Activated naive CD4-positive, alpha-beta T cell treated with anti-CD3 and anti-CD28 coated beads, Interleukin-2, amount 50 U/mL, for 16 hours (primary cell): Measurements from ENCODE around the gene TSPAN5.

Source experiments
- DNase-seq: peaks from one replicate; pipeline ENCODE4 v3.0.0-alpha.2; 2020

Gene TSPAN5

DNA sequence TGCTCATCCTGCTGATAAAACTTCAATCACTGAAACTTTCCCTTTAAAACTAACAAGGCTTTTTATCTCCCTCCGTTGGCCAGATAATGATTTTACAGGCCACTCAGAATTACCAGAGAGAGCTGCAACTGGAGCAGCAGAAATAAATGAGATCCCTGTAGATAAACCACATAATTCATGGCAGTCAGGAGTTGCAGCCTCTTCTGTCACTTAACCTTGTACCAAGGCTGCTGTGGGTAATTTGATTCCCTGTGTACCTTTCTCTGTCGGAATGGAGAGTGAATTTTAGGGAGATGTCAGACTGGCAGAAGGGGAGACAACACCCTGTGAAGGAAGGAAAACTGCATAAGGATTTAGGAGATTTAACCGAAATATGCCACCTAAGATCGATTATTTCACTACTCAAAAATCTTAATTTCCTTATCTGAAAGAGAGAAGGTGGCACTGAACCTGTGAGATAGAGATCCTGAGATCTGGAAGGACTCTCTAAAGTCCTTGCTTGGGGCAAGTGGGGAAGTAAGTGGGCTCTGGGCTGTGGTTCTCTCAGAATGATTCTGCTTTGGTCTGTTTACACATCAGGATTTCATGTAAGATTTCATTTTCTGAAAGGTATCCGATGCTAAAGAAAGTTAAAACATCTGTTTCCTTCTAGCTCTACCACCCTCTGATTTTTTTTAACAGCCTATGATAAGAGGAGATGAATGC, 14.3 kb upstream of the TSPAN5 start:
- DNase-seq, result no peak

DNA sequence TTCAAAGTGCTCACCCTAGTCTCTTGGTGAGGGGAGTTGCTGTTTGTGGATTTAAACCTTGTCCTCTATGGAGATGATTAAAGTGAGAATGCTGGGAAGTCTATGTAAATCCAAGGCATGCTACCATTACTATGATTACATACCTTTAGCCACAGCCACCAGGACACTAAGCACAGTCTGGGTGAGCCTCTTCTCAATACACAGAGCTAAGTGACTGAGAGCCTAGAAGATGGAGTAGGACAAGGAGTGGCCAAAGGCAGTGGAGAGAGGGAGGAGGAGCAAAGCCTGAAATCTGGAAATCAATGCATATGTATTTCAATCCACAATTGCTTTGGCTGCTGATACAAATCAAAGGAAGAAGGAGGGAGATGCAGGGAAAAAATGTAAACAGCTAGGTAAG, 12.7 kb upstream of the TSPAN5 start:
- DNase-seq, result no peak

DNA sequence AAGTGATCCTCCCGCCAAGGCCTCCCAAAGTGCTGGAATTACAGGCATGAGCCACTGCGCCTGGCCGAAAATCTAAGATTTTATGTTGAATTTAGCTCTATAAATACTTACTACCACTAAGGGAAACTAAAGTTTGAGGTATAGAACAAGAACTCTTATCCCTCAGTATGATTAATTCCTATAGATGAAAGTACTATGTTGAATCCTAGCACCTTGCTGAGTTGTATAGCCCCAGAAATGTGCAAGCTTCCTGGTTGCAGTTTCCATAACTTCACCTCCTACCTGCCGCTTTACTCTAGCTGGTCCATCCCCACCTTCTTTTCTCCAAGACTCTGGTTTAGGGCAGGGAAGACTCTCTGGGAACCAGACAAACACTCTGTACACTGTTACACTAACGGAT, 11.8 kb upstream of the TSPAN5 start:
- DNase-seq, result no peak

DNA sequence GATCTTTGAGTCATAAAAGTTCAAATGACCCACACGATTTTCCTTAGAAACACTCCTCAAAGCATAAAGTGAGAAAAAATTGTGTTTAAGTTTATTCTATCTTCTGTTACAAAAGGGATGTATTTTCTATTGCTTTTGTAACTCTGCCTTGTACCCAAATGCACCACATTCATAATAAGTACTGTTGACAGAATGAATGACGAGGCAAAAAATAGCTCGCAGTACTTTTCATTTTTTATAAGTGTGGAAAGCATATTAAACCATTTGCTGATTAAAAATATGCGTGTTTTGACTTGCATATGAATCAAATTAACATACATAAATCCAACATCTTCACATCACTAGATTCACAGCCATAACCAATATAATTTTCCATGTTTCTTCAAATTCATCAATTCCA, 11.2 kb upstream of the TSPAN5 start:
- no peak for DNase-seq

DNA sequence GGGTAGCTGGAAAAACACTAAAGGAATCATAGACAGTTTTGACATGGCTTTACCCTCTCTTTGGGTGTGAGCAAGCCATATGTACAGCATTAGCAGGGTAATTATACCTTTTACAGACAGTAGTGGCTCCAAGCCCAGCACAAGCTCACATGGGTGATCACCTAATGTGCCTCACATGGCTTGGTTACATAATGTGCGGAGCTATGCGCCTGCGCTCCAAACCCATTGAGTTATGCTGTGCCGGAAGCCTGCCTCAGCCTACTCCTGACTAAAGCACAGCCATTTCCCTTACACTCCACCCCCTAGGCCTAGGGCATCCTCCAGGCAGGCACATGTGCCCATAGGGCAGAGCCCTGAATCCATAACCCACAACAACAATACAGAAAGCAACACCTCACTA, 6.5 kb upstream of the TSPAN5 start:
- DNase-seq, result no peak

DNA sequence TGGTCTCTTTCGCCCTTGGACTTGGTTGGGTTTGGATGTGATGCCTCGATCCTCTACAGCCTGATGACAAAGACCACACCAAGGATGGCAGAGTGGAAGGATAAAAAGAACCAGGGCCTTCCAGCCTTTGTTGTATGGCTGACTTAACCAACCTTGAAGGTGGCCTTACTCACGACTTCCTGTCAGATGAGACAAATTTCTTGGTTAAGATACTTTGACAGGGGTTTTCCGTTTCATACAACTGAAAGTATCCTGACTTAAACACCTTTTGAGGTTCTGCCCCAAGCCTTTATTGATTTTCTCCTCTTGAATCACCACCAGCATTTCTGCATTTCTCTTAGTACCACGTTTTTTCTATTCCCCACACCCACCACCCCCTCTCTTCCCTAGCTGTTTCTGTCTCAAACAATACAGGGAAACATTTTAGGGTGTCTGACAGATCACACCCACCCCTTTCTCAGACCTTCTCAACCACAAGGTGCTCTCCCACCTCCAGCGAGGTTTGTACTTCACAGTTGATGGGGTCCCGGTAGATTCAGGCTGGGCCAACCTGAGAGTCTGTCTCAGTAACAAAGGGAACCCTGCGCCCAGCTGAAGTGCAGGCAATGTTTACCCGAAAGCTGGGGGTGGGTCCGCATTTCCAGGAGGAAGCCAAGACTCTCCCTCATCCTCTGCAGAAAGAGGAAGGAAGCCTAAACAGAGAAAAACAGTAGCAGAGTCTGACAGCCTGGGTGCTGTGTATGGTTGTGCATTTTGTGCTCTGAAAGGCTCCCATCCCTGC, 5.0 kb upstream of the TSPAN5 start:
- DNase-seq, result peak; percentile 71

DNA sequence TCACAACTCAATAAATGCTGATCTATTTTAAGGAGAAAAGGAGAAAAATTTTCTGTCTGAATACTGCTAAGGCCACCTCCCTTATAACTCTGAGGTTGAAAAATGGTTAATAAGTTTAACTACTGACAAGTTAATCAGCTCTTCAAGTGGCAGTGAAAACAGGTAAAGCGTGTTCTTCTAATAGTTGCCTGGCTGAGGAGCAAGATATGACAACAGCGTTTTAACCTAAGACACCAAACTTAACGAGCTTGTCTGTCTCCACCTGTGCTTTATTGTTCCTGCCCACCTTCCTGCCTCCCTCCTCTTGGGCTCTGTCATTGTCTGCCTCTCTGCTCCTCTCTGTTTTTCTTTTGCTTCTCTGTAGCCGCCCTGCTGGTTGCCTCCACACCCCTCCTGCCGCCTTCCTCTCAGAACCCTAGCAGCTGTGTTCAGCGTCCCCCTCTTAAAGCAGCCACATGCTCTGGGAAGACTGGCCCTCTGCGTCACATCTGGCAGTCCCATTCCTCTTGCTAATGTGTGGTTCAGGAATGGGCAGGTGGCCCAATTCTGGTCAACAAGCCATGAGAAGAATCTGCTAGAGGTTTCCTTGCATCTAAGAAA, 4.3 kb upstream of the TSPAN5 start:
- peak; percentile 51 for DNase-seq

DNA sequence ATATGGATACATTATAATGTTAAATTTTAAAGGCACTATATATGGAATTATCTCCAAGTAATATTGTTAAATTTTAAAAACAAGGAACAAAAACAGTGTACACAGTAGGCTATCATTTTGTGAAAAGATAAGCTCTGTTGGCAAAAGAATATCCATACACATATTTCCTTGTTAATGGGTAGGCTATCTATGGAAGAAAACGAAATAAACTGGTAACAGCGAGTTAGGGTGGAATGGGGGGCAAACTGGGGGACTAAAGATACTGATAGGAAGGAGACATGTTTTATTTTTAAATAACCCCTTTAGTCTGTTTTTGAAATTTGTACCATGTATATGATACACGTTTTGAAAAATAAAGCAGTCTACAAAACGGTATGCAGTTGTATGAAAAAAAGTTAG, 3.6 kb upstream of the TSPAN5 start:
- no peak for DNase-seq

DNA sequence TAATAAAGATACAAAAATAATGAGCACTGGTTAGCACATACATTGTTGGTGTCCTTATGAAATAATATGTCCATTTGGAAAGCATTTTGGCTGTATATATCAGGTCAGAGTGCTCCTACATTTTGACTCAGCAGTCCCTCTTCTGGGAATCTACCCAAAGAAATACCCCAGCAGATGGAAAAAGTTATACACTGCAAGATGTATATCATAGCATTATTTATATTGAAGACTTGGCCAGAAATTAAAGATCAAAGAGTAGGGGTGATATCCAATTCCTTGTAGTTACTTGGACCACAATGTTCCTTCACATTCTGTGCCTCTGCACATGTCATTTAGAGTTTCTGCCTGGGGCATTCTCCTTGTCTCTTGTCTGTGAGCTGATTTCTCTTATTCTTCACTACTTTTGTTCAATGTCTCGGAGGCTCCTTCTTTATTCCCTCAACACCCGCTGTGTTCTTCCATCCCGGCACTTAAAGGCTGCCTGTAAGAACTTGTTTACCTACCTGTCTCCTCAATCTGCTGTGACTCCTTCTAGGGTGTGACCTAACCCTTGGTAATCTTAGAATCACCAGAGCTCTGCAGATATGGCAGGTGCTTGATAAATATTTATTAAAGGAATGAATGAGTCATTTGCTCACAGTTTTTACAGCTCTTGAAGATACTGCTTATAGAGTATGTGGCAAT, 3.1 kb upstream of the TSPAN5 start:
- DNase-seq, result no peak

DNA sequence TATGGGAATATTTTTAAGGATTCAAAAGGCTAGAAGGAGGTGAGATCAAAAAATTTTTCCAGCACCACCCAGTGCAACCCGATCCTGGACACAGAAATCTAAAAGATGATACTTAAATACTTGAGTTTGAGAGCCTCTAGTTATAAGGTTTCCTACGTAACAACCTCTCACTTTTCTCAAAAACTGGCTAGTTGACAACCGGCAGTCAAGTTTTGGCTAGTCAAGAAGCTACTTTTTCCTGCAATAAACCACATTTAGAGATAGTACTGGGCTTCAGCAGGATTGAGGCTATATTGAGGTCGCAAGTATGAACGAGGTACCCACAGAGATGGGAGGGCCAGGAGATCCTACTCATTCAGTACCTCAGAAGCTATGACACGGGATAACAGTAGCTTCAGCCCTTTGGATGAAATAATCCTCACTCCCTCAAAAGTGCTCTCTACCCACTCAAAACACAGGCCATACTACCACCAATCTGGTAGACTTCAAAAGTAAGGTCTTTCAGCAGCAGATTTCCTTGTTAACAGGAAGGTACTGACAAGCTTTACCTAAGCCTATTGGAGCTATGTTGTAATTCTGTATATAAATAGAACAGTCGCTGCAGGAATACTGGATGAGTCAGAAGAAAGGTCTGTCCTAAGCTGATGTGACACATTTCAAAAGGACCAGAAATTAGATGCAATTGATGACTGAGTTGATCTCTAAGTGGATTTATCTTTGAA, 1.5 kb upstream of the TSPAN5 start:
- DNase-seq, result no peak

DNA sequence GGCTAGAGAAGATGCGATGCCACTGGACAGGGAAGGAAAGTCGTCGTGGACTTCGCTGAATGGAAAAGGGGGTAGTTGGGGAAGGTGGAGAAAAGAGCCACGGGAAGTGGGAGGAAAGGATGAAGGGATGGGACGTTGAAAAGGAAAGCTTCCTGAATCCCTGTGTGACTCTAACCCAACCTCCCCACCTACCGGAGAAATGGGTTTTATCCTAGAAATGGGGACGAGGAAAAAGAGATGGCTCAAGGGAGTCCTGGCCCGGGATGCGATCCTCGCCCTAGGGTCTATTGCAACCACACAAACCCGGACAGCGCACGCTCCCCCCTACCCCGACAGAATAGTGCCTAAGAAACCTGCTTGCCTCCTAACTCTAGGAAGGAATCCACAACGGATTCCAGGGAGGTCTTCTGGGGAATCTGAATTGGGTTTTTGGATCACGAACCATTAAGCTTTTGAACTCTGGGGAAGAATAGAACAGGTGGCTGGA, 738 bp upstream of the TSPAN5 start:
- no peak for DNase-seq

DNA sequence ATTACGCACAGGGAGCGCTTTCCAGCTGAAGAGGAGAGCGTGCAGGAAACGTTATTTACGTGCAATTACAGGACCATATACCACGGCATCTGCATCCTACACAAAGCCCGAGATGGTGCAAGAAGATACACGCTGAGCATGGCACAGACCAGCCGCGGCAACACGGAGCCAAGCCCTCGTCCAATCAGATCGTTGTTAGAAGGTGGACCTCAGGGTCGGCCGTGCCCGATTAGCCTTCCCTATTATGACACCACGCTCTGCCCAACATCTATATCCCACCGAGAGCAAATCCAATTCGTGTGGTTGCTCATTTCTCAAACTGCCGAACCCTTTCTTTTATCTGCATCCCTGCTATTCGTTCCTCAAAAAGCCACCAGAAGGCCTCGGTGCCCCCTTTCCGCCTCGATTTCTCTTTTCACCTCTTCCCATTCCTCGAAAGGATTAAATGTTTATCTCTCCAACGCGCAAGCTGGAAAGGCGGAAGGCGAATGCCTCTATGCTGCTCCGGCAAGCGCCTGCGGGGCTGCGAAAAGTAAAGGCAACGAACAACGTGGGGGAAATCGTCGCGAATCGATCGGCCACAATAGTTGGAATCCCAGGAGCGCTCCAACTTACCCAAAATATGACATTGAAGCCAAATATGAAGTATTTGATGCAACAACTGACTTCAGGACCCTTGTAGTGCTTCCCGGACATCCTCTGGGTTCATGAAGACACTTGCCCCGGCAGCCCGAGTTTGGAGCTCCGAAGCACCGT, 702 bp downstream of the TSPAN5 start:
- DNase-seq, result peak; percentile 43

DNA sequence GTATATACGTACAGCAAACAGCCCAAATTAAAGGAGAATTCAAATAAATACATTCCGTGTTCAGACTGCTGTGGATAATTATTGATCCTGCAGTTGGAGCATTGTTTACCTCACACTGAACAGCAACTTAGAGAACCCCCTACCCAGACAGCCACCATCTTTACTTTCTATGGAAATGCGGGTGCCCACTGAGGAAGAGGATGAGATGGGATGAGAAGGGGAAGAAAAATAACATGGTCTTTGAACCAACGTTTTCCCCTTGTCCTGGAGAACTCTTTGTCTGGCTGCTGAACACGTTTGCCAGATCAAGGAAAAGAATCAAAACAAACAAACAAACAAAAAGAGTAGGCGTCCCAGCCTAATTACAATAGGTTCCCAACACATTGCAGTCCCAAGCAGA, 1.5 kb downstream of the TSPAN5 start:
- DNase-seq, result no peak

DNA sequence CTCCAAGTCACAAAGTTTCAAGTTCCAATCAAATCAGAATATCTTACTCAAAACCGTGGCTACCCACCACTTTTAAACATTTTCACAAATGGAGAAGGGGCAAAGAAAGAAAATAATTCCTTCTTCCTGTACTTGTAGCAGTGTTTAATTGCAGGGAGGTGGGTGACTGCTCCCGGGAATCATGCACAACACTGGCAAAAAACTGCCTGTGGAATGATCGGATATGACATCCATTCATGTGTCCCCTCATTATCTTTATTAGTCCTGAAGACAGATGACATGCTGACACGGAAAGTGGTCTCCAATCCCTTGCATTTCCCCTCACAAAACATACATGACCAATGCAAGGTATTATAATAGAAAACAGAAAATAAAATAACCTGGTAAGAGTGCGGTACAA, 2.0 kb downstream of the TSPAN5 start:
- DNase-seq, result no peak

DNA sequence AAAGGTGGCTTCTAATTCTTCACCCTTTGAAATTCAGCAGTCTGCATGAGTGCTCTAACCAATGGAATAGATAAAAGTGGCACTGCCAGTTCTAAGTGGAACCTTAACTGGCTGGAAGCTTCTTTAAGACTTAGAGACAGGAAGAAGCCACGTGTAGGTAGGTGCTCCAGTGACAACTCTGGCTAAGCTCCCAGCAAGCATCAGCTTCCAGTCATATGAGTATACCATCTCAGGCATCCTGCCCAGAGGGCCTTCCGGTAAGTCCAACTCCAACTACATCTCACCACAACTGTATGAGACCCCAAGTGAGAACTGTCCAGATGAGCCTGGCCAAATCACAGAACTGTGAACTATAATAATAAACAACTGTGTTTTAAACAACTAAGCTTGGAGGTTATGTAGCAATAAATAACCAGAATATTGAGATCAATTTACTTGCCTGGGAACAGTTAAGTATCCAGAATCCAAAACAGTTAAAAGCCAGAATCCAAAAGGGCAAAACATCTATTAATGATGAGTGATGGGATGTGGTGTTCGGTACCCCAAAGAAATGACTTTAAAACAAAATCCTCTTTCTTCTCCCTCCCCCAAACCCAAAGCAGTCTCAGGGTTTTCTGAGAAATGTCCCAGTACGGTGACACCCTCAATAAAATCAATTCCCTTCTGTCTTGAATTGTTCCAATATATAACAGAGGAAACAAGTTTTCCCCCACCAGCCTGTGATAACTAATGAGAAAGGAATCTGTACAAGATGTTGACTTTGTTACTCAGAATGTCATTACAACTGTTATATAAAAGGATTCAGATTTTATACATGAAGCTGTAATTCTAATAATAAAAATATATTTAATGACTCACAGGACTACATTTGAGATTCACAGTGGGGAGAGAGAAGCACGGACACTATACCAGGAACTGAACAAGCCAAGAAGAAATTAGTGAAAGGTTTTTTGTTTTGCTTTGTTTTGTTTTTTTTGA, 4.2 kb downstream of the TSPAN5 start:
- DNase-seq, result no peak

DNA sequence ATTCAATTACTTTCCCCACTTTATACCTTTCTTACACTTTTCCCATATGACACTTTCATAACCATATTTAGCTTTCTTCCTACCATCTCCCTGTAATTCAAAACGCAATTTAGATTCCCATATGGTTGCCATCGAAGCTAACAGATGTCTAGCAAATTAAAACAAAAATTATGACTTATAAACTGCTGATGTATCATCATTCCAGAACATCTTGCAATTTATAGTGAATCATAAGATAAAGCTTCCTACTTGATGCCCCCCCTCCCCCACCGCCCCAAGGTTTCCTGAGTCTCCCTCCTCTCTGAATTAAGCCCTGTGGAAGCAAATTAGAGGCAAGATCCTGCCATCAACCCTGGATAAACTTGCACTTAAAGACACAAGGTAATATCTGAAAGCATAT, 5.4 kb downstream of the TSPAN5 start:
- DNase-seq, result no peak

DNA sequence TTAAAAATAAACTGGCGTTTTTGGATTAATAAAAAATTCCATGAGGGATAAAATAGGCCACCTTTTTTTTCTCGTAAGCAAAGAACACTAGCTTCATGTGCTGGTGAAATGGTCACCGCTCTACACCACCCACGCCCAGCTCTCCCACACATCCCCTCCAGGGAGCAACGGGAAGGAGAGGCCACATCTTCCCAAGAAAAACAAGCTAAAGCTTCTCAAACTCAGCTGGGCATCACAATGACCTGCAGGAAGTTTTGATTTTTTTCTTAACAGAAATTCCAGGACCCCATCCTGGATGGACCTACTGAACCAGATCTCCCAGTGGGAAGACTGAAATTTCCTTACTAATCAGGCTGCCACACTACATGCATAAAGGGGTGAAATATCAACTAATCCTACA, 9.8 kb downstream of the TSPAN5 start:
- DNase-seq, result no peak

DNA sequence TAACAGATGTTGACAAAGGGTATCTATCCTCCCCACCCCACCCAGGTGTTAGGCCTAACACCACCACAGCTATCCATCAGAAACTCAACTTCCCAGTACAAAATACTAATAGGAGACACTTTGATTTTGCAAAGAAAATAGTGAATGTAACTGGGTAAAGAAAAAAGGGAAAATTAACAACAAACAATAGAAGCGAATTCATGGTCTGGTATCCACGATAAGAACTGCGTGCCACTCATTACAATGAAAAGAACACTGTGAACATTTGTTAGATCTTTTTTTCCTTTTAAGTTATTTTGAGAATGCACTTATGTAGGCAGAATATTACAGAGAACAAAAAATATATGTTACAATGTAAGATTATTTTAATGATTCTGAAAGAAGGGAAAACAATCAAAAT, 12.0 kb downstream of the TSPAN5 start:
- DNase-seq, result no peak

DNA sequence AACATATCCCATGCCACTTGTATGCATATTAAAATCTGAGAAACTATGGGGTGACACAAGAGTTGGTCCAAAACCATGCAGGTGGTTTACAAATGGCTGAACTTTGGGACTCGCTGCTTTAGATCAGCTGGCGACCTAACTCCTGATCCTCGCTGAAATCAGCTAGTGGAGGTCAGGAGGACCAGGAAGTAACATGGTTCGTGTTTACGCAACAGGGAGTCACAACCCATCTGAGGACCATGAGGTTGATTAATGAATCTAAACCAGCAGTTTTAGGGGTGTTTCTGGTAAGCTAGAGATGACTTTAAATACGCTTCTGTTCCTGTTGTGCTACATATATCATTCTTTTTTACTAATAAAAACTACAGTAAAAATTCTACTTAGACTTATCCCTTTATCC, 12.9 kb downstream of the TSPAN5 start:
- DNase-seq, result no peak

DNA sequence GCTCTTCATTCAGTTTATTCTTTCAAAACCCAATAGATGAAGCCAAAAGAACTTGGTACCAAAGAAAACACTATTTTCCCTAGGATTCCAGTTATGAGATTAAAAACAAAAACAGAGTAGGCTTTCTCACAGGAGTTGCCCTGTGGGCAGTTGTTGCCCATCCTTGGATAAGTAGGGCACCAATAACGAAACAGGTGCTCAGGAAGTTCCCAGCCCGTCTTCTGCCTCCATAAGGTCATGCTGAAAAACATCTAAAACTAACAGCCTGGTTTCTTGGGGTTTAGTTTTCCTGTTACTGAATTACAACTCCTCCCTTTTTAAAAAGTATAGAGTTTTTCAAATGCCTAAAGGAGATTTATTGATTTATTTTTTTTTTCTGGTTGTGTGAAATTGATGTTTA, 14.7 kb downstream of the TSPAN5 start:
- DNase-seq, result no peak

DNA sequence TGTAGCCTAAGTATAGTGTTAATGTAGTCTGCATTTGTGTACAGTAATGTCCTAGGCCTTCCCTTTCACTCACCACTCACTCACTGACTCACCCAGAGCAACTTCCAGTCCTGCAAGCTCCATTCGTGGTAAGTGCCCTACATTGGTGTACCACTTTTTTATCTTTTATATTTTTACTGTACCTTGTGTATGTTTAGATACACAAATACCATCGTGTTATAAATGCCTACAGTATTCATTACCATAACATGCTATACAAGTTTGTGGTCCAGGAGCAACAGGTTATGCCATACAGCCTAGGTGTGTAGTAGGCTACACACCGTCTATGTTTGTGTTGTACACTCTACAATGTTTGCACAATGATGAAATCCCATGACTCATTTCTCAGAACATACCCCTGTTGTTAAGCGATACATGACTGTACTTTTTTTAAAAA, 15.4 kb downstream of the TSPAN5 start:
- no peak for DNase-seq
